GM21717 (cell line): ENCODE measurements around the gene PIAS2.
A peak's percentile ranks its signal among the peaks of the same experiment; 100 is the strongest.

Experiments
- ATAC-seq: cut with Tn5 transposase; IDR thresholded peaks from one replicate; pipeline ENCODE4 v1.9.1; 2021; ENCODE audit warnings: mild to moderate bottlenecking, moderate library complexity; ENCODE audit not compliant: unreplicated experiment

Gene PIAS2

GRCh38 chr18:46767217-46767616, 150.1 kb downstream of the PIAS2 start:
- ATAC-seq = no peak

GRCh38 chr18:46764586-46764985, 152.7 kb downstream of the PIAS2 start:
- ATAC-seq = no peak

GRCh38 chr18:46761059-46761769, 156.1 kb downstream of the PIAS2 start:
- no peak for ATAC-seq

- no peak for ATAC-seq
Measured at GRCh38 chr18:46759890-46760289, 157.4 kb downstream of the PIAS2 start.

GRCh38 chr18:46756559-46757201, 160.6 kb downstream of the PIAS2 start, which contains the start of gene ST8SIA5:
TSS of gene ST8SIA5 (minus strand) at chr18:46757053. CDS start at chr18:46756508, 545 bp downstream.
- no peak for ATAC-seq

- ATAC-seq = no peak
Measured at GRCh38 chr18:46756025-46756558, 161.2 kb downstream of the PIAS2 start.

- ATAC-seq = no peak
Measured at GRCh38 chr18:46755315-46756024, 161.8 kb downstream of the PIAS2 start.

GRCh38 chr18:46754661-46755292, 162.5 kb downstream of the PIAS2 start:
- peak; percentile 4 for ATAC-seq

GRCh38 chr18:46754188-46754587, 163.1 kb downstream of the PIAS2 start:
- ATAC-seq = peak; percentile 61
